CD4-positive, alpha-beta T cell treated with Interleukin-17A for 4 hours (primary cell): ENCODE data around the gene GJB5.
"Not testable (repeated sequence)": the region's sequence is repeated elsewhere in the genome, so short reads cannot be mapped to it uniquely, and the experiment has no call there.

ENCODE experiments used
- DNase-seq: peaks from one replicate; pipeline ENCODE4 v3.0.0-alpha.2; 2020; ENCODE audit warnings: mixed read lengths

The GJB5 gene

GRCh38 chr1:34754964-34755637 is at the start of gene GJB5:
GJB5 (plus strand) TSS chr1:34755047; CDS start chr1:34757331, 2,284 bp downstream.
- no peak for DNase-seq

- no peak for DNase-seq
Measured at GRCh38 chr1:34705077-34705476, 49.8 kb upstream of the GJB5 start.

- no peak for DNase-seq
Measured at GRCh38 chr1:34708106-34708505, 46.7 kb upstream of the GJB5 start.

GRCh38 chr1:34709547-34709946 is 45.3 kb upstream of the GJB5 start:
- DNase-seq, result no peak

- DNase-seq, result no peak
Measured at GRCh38 chr1:34710812-34711211, 44.0 kb upstream of the GJB5 start.

GRCh38 chr1:34711485-34711884 is 43.4 kb upstream of the GJB5 start:
- no peak for DNase-seq

- DNase-seq, result no peak
Measured at GRCh38 chr1:34712007-34712688, 42.7 kb upstream of the GJB5 start.

- DNase-seq, result no peak
Measured at GRCh38 chr1:34713443-34713842, 41.4 kb upstream of the GJB5 start.

GRCh38 chr1:34714386-34714785 is 40.5 kb upstream of the GJB5 start:
- no peak for DNase-seq

- DNase-seq, result no peak
Measured at GRCh38 chr1:34715139-34715538, 39.7 kb upstream of the GJB5 start.

GRCh38 chr1:34721241-34721640 is 33.6 kb upstream of the GJB5 start:
- DNase-seq, result no peak

- DNase-seq, result no peak
Measured at GRCh38 chr1:34721646-34722355, 33.0 kb upstream of the GJB5 start.

GRCh38 chr1:34726861-34727260 is 28.0 kb upstream of the GJB5 start:
- DNase-seq, result no peak

- no peak for DNase-seq
Measured at GRCh38 chr1:34730485-34730884, 24.4 kb upstream of the GJB5 start.

- DNase-seq, result not testable (repeated sequence)
Measured at GRCh38 chr1:34732831-34733230, 22.0 kb upstream of the GJB5 start.

GRCh38 chr1:34736692-34737091 is 18.2 kb upstream of the GJB5 start:
- DNase-seq, result no peak

- not testable (repeated sequence) for DNase-seq
Measured at GRCh38 chr1:34737236-34737635, 17.6 kb upstream of the GJB5 start.

- DNase-seq, result no peak
Measured at GRCh38 chr1:34739613-34740012, 15.2 kb upstream of the GJB5 start.

- no peak for DNase-seq
Measured at GRCh38 chr1:34740161-34740868, 14.5 kb upstream of the GJB5 start.

GRCh38 chr1:34742667-34743270 is 12.1 kb upstream of the GJB5 start:
- DNase-seq, result peak; percentile 78

- no peak for DNase-seq
Measured at GRCh38 chr1:34743775-34744174, 11.1 kb upstream of the GJB5 start.

- DNase-seq, result no peak
Measured at GRCh38 chr1:34744851-34745250, 10.0 kb upstream of the GJB5 start.

GRCh38 chr1:34745666-34746065 is 9.2 kb upstream of the GJB5 start:
- no peak for DNase-seq
